NCI-H2196 treated with DMSO at 0.1 percent for 48 hours (cell line): ENCODE measurements around the gene PGAP1.
A peak's percentile ranks its signal among the peaks of the same experiment; 100 is the strongest.

ENCODE experiments used
- DNase-seq: peaks from one replicate; lab custom pipeline; 2025; ENCODE audit not compliant: unreplicated experiment; lab: John Stamatoyannopoulos, UW

The PGAP1 gene

GRCh38 chr2:196926562-196927375 lies at the start of gene PGAP1:
TSS of gene PGAP1 (minus strand) at chr2:196926707. CDS start at chr2:196926616, 91 bp downstream.
- peak; percentile 95 for DNase-seq

- no peak for DNase-seq
Observed at GRCh38 chr2:196974970-196975369, 48.5 kb upstream of the PGAP1 start.

GRCh38 chr2:196971574-196972279 lies 45.2 kb upstream of the PGAP1 start:
- DNase-seq: no peak

- no peak for DNase-seq
Observed at GRCh38 chr2:196970099-196970498, 43.6 kb upstream of the PGAP1 start.

GRCh38 chr2:196968516-196968915 lies 42.0 kb upstream of the PGAP1 start:
- DNase-seq: no peak

GRCh38 chr2:196967775-196968174 lies 41.3 kb upstream of the PGAP1 start:
- DNase-seq: no peak

GRCh38 chr2:196967116-196967515 lies 40.6 kb upstream of the PGAP1 start:
- no peak for DNase-seq

- no peak for DNase-seq
Observed at GRCh38 chr2:196966061-196966460, 39.6 kb upstream of the PGAP1 start.

GRCh38 chr2:196965651-196966050 lies 39.1 kb upstream of the PGAP1 start:
- no peak for DNase-seq

GRCh38 chr2:196963961-196964360 lies 37.5 kb upstream of the PGAP1 start:
- no peak for DNase-seq

GRCh38 chr2:196963043-196963442 lies 36.5 kb upstream of the PGAP1 start:
- no peak for DNase-seq

- DNase-seq: no peak
Observed at GRCh38 chr2:196962325-196962724, 35.8 kb upstream of the PGAP1 start.

GRCh38 chr2:196961889-196962288 lies 35.4 kb upstream of the PGAP1 start:
- no peak for DNase-seq

GRCh38 chr2:196959734-196960338 lies 33.3 kb upstream of the PGAP1 start:
- DNase-seq: no peak

GRCh38 chr2:196959281-196959680 lies 32.8 kb upstream of the PGAP1 start:
- DNase-seq: no peak

- DNase-seq: no peak
Observed at GRCh38 chr2:196957881-196958525, 31.5 kb upstream of the PGAP1 start.

GRCh38 chr2:196957442-196957841 lies 30.9 kb upstream of the PGAP1 start:
- no peak for DNase-seq

GRCh38 chr2:196956069-196956468 lies 29.6 kb upstream of the PGAP1 start:
- no peak for DNase-seq

- DNase-seq: no peak
Observed at GRCh38 chr2:196955036-196955435, 28.5 kb upstream of the PGAP1 start.

GRCh38 chr2:196954001-196954400 lies 27.5 kb upstream of the PGAP1 start:
- no peak for DNase-seq

- no peak for DNase-seq
Observed at GRCh38 chr2:196952936-196953335, 26.4 kb upstream of the PGAP1 start.
